ENCODE results near the gene FLOT2.

Gene FLOT2

GRCh38 chr17:28926786-28927185, 29.3 kb upstream of the FLOT2 start:
- peaks cover 14% of the 10 kb centered on the region for H3K9me3 Mint-ChIP-seq
- no peak overlapping the region for H3K4me3 Mint-ChIP-seq

GRCh38 chr17:28926366-28926765, 28.8 kb upstream of the FLOT2 start:
- Mint-ChIP-seq H3K27me3 (no peaks in the 10 kb centered on the region), H3K4me1 (ENCODE audit: low read depth) (peaks cover 65% of the 10 kb centered on the region), H3K27ac (peak overlapping the region; percentile 82), H3K36me3 (ENCODE audit: low read depth) (peaks cover 79% of the 10 kb centered on the region), H3K9me3 (peaks cover 14% of the 10 kb centered on the region), H3K4me3 (peak overlapping the region; percentile 58)

More at GRCh38 chr17:28926786-28927185, 29.3 kb upstream of the FLOT2 start:
- Mint-ChIP-seq H3K4me1 (ENCODE audit: low read depth) (peaks cover 69% of the 10 kb centered on the region), H3K27me3 (no peaks in the 10 kb centered on the region), H3K36me3 (ENCODE audit: low read depth) (peaks cover 75% of the 10 kb centered on the region), H3K27ac (peak overlapping the region; percentile 82)

GRCh38 chr17:28925912-28926365, 28.4 kb upstream of the FLOT2 start:
- peaks cover 63% of the 10 kb centered on the region for H3K4me1 Mint-ChIP-seq (ENCODE audit: low read depth)
- H3K36me3 Mint-ChIP-seq (ENCODE audit: low read depth) = peaks cover 81% of the 10 kb centered on the region
- H3K27me3 Mint-ChIP-seq = no peaks in the 10 kb centered on the region
- peaks cover 14% of the 10 kb centered on the region for H3K9me3 Mint-ChIP-seq
- peak overlapping the region; percentile 58 for H3K4me3 Mint-ChIP-seq
- peak overlapping the region; percentile 82 for H3K27ac Mint-ChIP-seq

- Mint-ChIP-seq H3K9me3 (peaks cover 2% of the 10 kb centered on the region), H3K27ac (no peak overlapping the region), H3K27me3 (no peaks in the 10 kb centered on the region), H3K4me1 (ENCODE audit: low read depth) (peaks cover 23% of the 10 kb centered on the region), H3K36me3 (ENCODE audit: low read depth) (peaks cover 86% of the 10 kb centered on the region), H3K4me3 (no peak overlapping the region)
Observed at GRCh38 chr17:28920201-28920600, 22.7 kb upstream of the FLOT2 start.

GRCh38 chr17:28918295-28918694, 20.8 kb upstream of the FLOT2 start:
- Mint-ChIP-seq H3K27ac (no peak overlapping the region), H3K27me3 (no peaks in the 10 kb centered on the region), H3K36me3 (ENCODE audit: low read depth) (peaks cover 84% of the 10 kb centered on the region), H3K9me3 (peaks cover 8% of the 10 kb centered on the region), H3K4me3 (no peak overlapping the region), H3K4me1 (ENCODE audit: low read depth) (peaks cover 12% of the 10 kb centered on the region)

GRCh38 chr17:28917465-28917864, 19.9 kb upstream of the FLOT2 start:
- H3K27ac Mint-ChIP-seq = no peak overlapping the region
- H3K4me1 Mint-ChIP-seq (ENCODE audit: low read depth) = peaks cover 9% of the 10 kb centered on the region
- peaks cover 84% of the 10 kb centered on the region for H3K36me3 Mint-ChIP-seq (ENCODE audit: low read depth)
- H3K27me3 Mint-ChIP-seq = no peaks in the 10 kb centered on the region
- no peak overlapping the region for H3K4me3 Mint-ChIP-seq
- H3K9me3 Mint-ChIP-seq = peaks cover 8% of the 10 kb centered on the region

- H3K4me1 Mint-ChIP-seq (ENCODE audit: low read depth) = peaks cover 9% of the 10 kb centered on the region
- peaks cover 86% of the 10 kb centered on the region for H3K36me3 Mint-ChIP-seq (ENCODE audit: low read depth)
- H3K9me3 Mint-ChIP-seq = peaks cover 8% of the 10 kb centered on the region
- no peaks in the 10 kb centered on the region for H3K27me3 Mint-ChIP-seq
- H3K4me3 Mint-ChIP-seq = no peak overlapping the region
- H3K27ac Mint-ChIP-seq = no peak overlapping the region
Observed at GRCh38 chr17:28917029-28917428, 19.5 kb upstream of the FLOT2 start.

- H3K36me3 Mint-ChIP-seq (ENCODE audit: low read depth) = peaks cover 85% of the 10 kb centered on the region
- peaks cover 9% of the 10 kb centered on the region for H3K4me1 Mint-ChIP-seq (ENCODE audit: low read depth)
- peak overlapping the region; percentile 27 for H3K27ac Mint-ChIP-seq
Observed at GRCh38 chr17:28916302-28916934, 18.9 kb upstream of the FLOT2 start.

GRCh38 chr17:28912938-28913333, 15.4 kb upstream of the FLOT2 start:
- H3K36me3 Mint-ChIP-seq (ENCODE audit: low read depth) = peaks cover 86% of the 10 kb centered on the region
- no peaks in the 10 kb centered on the region for H3K27me3 Mint-ChIP-seq
- H3K4me1 Mint-ChIP-seq (ENCODE audit: low read depth) = peaks cover 9% of the 10 kb centered on the region
- no peak overlapping the region for H3K27ac Mint-ChIP-seq
- H3K9me3 Mint-ChIP-seq = peaks cover 8% of the 10 kb centered on the region
- H3K4me3 Mint-ChIP-seq = no peak overlapping the region

More at GRCh38 chr17:28916302-28916934, 18.9 kb upstream of the FLOT2 start:
- Mint-ChIP-seq H3K4me3 (no peak overlapping the region), H3K27me3 (no peaks in the 10 kb centered on the region), H3K9me3 (peaks cover 8% of the 10 kb centered on the region)

- H3K27ac Mint-ChIP-seq = no peak overlapping the region
- H3K4me1 Mint-ChIP-seq (ENCODE audit: low read depth) = peaks cover 9% of the 10 kb centered on the region
- H3K9me3 Mint-ChIP-seq = peaks cover 8% of the 10 kb centered on the region
- H3K27me3 Mint-ChIP-seq = no peaks in the 10 kb centered on the region
- H3K4me3 Mint-ChIP-seq = no peak overlapping the region
- peaks cover 86% of the 10 kb centered on the region for H3K36me3 Mint-ChIP-seq (ENCODE audit: low read depth)
Observed at GRCh38 chr17:28912281-28912937, 14.9 kb upstream of the FLOT2 start.

GRCh38 chr17:28911411-28912045, 14.0 kb upstream of the FLOT2 start:
- peaks cover 9% of the 10 kb centered on the region for H3K4me1 Mint-ChIP-seq (ENCODE audit: low read depth)
- H3K9me3 Mint-ChIP-seq = peaks cover 8% of the 10 kb centered on the region
- H3K27ac Mint-ChIP-seq = no peak overlapping the region
- H3K36me3 Mint-ChIP-seq (ENCODE audit: low read depth) = peaks cover 86% of the 10 kb centered on the region
- H3K27me3 Mint-ChIP-seq = no peaks in the 10 kb centered on the region
- no peak overlapping the region for H3K4me3 Mint-ChIP-seq

GRCh38 chr17:28910534-28910933, 13.0 kb upstream of the FLOT2 start:
- Mint-ChIP-seq H3K9me3 (peaks cover 8% of the 10 kb centered on the region), H3K36me3 (ENCODE audit: low read depth) (peaks cover 82% of the 10 kb centered on the region), H3K27me3 (no peaks in the 10 kb centered on the region), H3K4me1 (ENCODE audit: low read depth) (peaks cover 9% of the 10 kb centered on the region), H3K27ac (no peak overlapping the region), H3K4me3 (no peak overlapping the region)

- Mint-ChIP-seq H3K27ac (peak overlapping the region; percentile 61), H3K4me1 (ENCODE audit: low read depth) (no peaks in the 10 kb centered on the region), H3K9me3 (no peaks in the 10 kb centered on the region), H3K27me3 (no peaks in the 10 kb centered on the region), H3K36me3 (ENCODE audit: low read depth) (peaks cover 71% of the 10 kb centered on the region), H3K4me3 (no peak overlapping the region)
Observed at GRCh38 chr17:28908640-28909167, 11.2 kb upstream of the FLOT2 start.

- no peaks in the 10 kb centered on the region for H3K4me1 Mint-ChIP-seq (ENCODE audit: low read depth)
- no peaks in the 10 kb centered on the region for H3K27me3 Mint-ChIP-seq
- peak overlapping the region; percentile 26 for H3K27ac Mint-ChIP-seq
- peaks cover 65% of the 10 kb centered on the region for H3K36me3 Mint-ChIP-seq (ENCODE audit: low read depth)
- H3K9me3 Mint-ChIP-seq = no peaks in the 10 kb centered on the region
- no peak overlapping the region for H3K4me3 Mint-ChIP-seq
Observed at GRCh38 chr17:28907709-28908475, 10.4 kb upstream of the FLOT2 start.
